GM19468 (cell line): ENCODE data around the gene CCT8.
A peak's percentile ranks its signal among the peaks of the same experiment; 100 is the strongest.

Source experiments
- ATAC-seq: cut with Tn5 transposase; IDR thresholded peaks from one replicate; pipeline ENCODE4 v1.9.1; 2021; ENCODE audit warnings: mild to moderate bottlenecking, moderate library complexity, moderate number of reproducible peaks; ENCODE audit not compliant: unreplicated experiment; ENCODE audit errors: extremely low read depth

CCT8 gene, protein sequence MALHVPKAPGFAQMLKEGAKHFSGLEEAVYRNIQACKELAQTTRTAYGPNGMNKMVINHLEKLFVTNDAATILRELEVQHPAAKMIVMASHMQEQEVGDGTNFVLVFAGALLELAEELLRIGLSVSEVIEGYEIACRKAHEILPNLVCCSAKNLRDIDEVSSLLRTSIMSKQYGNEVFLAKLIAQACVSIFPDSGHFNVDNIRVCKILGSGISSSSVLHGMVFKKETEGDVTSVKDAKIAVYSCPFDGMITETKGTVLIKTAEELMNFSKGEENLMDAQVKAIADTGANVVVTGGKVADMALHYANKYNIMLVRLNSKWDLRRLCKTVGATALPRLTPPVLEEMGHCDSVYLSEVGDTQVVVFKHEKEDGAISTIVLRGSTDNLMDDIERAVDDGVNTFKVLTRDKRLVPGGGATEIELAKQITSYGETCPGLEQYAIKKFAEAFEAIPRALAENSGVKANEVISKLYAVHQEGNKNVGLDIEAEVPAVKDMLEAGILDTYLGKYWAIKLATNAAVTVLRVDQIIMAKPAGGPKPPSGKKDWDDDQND

DNA sequence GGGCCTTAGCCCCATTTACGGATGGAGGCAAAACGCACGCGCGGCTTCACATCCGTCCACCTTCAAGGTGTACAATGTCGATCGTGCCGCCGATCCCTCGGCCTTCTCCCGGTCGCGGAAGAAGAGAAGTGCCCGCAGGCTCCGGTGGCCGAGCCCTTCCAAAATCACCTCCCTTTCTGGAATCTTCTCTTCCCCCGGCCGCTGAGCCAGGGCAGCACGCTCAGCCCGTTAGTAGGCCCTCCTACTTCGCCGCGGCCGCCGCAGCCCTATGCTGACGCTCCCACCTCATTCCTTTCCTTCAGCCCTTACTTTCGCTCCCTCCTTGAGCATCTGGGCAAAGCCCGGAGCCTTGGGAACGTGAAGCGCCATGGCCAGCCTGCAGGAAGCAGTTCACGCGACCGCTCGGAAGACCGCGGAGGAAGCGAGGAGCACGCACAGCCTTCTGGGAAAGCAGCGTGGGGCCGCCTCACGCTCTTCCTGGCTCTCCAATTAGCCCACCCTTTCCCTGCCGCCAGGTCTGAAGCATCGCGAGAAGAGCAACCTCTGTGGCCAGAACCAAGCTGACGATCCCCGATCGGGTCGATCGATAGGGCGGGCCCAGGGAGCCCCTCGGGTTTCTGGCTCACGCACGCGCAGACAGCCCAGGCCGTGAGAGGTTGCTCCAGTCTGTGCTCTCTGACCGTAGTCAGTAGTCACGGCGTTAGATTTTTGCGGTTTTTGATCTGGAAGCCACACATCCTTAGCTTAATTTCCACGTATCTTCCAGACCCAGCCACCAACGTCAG lies at the start of gene CCT8:
Gene CCT8 (minus strand): TSS at position 427 of the 785 bp plus-strand sequence. CDS start 58 bp downstream, at position 369.
- peak; percentile 96 for ATAC-seq

DNA sequence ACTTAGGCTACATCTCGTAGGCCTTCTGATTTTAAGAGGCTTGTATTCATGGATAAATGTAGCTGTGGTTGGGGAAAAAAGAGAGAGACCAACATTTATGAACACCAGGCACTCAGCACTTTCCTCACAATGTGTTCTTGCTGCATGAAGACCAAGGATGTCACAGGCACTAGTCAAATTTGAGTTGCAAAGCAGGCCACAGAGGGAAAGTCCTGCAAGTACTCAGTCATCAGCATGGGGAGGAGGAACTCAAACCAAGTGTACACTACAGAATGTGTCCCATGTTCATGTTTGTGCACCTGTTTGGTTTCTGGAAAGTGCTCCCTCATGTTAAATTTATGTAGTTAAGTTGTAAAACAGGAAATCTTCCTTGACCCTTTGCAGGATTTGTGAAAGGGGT lies 48.3 kb upstream of the CCT8 start:
- peak; percentile 29 for ATAC-seq

DNA sequence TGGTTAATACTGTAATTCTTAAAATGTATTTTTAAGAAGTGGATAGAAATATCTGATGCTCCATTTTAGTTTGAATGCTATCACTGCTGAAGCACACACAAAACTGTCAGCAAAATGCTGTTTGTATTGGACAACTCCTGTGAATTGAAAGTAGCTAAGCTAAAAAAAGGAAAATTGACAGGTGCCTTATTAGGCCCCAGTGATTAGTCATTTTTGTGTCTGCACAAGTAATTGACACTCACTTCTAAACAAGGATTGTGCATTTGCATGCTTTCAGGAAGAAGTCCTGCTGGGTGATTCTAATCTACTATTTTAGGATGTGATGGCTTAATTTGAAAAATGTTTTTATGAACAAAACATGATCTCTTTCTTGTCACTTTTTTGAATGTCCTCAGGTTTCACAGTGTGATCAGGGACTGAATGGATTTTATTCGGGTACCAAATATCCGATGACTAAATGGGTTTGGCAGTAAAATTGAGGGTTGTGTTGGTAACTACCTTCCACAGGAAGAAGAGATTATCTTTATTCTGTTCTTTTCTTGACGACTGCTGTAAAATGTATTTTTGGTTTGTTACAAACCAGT lies 44.0 kb upstream of the CCT8 start:
- ATAC-seq: peak; percentile 38

DNA sequence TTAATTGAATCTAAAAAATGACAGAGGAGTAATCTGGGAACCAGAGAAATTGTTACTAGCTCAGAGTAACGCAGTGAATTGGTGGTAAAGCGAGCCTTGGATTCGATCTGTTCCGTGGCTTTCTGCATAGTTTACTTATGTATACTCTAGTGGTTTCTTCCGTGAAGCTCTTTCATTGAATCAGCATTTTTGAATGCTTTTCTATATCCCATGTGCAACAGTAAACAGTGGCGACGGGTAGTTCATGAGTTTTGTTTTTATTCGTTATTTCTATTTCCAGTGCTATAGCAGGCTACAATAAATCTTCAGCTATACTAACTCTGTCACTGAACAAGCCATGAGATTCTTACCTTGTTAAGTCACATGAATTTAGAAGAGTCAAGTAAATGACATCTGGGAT lies 42.5 kb upstream of the CCT8 start:
- ATAC-seq: no peak

DNA sequence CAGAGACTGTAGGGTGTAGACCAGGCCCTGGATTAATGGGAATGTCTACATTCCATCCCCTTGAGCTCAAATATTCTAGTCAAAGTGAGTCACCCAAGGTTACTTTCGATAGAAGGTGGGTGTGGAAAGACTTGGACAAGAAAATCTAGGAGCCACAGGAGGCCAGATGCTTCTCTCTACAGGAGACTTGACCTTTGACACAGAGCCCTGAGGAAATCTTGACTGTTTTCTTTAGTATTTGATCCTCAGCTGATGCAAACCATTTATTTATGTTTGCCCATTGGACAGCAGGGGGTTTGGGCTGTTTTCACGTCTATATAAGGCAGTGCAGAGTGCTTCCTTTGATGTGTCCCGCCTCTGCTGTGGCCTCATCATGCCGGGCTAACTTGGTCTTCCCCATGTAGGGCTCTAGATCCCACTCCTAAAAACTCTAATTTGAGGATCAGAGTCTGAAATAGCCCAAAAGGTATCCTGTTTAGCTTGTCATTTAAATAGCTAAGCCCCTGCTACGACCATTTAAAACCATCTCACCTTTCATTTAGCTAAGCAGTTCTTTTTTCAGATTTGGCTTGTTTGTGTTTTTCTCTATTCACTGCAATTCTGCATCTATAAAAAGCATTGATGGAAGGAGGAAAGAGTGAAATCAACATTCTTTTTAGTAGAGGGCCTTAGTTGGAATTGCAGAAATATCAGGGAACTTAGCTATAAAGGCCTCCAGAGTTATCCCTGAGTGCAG lies 41.5 kb upstream of the CCT8 start:
- no peak for ATAC-seq

DNA sequence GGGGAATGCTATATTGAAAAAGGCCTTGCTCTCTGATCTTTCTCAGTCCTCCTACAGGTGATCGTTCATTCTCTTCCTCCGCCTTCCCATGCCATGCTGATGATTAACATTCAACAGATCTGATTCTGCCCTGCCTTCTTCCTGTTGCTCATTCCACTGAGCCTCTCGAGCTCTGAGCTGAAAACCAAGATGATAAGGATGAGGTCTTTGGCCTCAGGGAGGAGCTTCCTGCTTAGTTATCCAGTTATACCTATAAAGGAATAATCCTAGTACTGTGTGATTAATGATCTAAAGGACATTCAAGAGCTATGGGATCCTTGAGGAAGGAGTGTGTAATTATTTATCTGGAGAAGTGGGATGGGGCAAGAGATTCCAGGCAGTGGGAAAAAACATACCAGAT lies 31.8 kb upstream of the CCT8 start:
- no peak for ATAC-seq

DNA sequence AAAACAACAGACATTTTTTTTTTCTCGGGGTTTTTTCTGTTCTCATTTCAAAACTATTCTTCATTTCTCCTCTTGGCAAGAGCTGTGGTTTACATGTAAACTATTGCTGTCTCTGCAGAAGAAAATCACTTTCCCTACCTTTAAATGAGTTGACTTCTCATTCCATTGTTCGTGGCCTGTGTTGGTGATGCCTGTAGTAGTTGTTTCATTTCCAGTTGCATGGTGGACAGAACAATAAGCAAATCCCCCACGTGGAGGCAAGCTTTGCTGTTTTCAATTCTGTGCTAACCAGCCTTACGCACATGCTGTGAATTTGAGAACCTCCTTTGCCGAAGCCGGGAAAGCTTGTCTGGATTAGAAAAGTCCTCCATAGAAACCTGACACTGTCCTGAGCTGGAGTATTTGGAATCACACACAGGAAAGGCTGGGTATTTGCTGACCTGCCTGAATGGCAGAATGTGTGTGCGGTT lies 30.8 kb upstream of the CCT8 start:
- no peak for ATAC-seq

DNA sequence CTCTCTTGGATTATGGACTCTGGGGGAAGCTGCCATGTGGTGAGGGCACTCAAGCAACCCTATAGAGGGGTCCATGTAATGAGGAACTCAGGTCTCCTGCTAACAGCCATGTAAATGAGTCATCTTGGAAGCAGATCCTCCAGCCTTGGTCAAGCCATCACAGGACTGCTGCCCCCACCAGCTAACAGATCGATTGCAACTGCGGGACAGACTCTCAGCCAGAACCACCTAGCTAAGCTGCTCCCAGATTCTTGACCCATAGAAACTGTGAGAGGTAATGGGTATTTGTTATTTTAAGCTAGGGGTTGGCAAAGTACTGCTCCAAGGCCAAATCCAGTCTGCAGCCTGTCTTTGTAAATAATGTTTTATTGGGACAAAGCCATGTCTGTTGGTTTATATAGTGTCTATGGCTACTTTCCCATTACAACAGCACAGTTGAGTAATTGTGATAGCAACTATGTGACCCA lies 29.4 kb upstream of the CCT8 start:
- ATAC-seq: no peak

DNA sequence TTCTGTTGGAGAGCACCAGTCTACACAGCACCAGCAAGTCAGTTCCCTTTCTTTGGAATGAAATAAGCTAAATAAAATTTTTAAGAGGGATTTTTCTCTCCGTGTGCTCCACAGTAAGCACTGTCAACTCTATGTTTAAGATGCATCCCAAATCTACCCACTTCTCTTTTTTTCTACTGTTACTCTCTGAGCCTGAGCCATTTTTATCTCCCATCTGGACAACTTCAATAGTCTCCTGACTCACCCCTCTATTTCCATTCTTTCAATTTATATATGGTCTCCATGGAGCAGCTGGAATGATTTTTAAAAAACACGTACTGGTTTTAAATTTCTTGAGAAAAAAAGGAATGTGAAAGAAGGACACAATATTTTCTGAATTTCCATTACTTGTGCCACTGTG lies 24.7 kb upstream of the CCT8 start:
- no peak for ATAC-seq

DNA sequence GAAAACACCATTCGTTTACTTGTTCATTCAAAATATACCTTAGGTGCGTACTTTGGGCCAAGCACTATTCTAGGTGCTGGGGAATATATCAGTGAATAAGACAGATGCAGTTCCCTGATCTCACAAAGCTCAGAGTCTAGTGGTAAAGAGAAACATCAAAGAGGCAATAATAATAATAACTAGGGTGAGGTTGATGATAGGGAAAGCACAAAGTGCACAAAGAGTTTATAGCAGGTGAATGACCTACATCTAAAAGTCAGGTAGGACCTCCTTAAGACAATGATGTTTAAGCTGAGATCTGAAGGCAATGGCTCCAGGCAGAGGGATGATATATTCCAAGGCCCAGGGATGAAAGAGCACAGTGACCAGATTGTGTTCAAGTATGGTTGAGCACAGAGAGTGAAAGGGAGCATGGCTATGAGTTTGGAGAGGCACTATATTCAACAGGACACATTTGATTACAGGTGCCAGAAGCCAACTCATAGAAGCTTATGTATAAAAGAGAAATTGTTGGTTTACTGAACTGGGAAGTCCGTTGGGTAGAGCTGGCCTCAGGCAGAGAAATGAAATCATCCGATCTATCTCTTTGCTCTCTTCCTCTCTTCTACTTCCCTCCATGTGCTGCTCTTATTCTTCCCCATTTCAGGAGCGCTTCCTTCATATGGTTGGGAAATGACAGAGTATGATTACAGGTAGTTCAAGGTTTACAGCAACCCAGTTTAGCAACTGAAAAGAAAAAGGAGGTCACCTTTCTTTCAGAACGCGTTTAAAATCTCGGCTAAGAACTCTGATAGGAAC lies 23.0 kb upstream of the CCT8 start:
- no peak for ATAC-seq

DNA sequence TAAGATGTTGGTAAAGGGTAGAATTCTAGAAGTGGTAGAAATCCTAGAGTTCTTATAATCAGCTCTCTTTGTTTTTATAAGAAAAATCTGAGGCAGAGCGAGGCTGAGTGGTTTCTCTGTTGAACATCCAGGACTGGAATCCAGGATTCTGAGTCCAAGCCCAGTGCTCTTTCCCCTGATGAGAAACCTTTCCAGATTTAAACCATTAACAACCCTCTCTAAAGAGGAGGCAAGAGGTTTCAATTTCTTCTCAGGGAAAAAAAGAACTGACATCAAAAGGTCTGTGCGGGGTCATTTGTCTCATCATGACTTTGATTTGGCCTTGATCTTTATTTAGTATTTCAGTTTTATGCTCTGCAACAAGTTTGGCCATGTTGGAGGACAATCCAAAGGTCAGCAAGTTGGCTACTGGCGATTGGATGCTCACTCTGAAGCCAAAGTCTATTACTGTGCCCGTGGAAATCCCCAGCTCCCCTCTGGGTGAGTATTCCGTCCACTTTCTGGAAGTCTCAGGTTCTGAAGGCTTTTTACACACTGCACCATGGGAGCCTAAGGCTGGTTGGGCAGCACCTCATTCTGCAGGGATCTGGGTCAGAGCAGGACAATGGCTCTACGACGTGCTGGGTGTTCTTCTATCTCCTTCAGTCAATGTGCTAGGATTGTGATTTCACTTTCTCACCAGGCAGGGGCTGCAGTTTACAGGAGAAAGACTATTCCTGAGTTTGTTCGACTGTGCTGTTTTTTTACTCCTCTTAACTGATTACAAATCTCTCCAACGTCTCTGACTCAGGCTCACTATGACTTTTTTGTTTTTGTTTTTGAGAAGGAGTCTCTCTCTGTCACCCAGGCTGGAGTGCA lies 18.9 kb upstream of the CCT8 start:
- ATAC-seq: no peak

DNA sequence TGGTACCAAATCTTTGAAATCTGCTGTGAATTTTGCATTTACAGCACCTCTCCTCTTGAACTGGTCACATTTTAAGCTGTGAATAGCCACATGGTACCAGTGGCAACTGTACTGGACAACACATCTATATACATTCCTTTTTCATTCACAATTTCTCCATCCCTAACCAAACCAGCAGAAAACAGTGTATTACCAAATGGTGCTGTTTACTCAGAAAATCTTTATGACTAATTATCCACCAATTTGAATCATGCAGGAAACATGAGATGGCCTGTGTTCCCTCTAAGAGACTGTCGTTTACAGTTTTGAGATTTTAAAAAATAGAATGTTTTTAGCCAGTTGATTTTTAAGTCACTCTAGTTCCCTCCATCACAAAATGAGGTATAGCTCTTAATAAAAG lies 17.6 kb upstream of the CCT8 start:
- no peak for ATAC-seq

DNA sequence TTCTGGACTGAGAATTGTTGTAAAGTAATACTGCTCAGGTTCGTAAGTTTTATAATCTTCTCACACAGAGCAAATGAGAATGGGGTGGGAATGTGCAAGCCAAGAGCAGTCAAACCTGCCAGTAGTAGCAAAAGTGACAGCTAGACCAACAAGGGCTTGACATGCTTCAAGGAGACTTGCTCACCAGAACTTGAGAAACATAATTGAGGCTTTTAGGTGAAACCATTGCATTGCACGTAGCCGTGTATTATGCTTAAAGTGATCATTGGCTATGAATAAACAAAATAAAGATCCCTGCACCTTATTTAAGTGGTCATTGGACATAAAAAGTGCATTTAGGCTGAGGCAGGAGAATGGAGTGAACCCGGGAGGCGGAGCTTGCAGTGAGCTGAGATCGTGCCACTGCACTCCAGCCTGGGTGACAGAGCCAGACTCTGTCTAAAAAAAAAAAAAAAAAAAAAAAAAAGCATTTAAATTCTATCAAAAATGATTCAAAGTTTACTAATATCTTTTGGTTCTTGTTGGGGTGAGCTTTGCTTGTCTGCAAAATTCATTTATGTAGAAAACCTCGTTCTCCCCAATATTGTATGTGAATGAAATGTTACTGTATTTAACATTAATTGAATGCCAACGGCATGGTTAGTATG lies 11.8 kb upstream of the CCT8 start:
- no peak for ATAC-seq

DNA sequence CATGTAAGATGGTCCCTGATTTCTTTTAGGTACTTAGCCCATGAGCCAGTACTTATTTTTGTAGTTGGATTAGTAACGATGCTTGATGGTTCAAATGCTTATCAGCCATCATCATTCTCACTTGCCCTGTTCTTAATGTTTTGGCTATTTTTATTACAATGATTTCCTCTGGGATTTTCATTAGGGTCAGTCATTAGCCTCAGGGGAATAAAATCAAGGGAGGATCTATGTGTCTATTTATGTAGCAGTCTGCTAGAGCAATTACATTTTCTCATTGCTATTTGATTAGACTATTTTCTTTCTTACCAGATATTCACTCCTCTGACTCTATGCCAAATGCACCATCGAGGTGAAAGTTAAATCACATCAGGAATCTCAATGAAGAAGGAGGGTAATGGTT lies 10.9 kb upstream of the CCT8 start:
- ATAC-seq: no peak

DNA sequence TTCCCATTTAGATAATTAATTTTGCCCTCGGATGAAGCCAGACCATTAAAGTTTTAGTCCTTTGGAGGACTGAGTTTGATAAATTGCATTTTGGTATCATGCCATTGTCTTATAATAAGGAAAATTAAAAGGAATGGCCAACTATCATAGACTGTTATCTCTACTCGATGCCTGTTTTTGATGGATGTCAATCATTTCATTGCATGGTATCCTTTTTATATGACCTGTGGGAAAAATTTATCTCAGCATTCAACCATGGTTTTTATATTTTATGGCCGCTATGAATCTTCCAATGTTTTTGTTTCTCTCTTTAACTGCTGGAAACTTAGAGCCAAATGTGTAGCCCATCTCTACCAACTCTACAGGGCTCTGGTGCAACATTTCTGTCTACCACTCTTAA lies 9.9 kb upstream of the CCT8 start:
- no peak for ATAC-seq

DNA sequence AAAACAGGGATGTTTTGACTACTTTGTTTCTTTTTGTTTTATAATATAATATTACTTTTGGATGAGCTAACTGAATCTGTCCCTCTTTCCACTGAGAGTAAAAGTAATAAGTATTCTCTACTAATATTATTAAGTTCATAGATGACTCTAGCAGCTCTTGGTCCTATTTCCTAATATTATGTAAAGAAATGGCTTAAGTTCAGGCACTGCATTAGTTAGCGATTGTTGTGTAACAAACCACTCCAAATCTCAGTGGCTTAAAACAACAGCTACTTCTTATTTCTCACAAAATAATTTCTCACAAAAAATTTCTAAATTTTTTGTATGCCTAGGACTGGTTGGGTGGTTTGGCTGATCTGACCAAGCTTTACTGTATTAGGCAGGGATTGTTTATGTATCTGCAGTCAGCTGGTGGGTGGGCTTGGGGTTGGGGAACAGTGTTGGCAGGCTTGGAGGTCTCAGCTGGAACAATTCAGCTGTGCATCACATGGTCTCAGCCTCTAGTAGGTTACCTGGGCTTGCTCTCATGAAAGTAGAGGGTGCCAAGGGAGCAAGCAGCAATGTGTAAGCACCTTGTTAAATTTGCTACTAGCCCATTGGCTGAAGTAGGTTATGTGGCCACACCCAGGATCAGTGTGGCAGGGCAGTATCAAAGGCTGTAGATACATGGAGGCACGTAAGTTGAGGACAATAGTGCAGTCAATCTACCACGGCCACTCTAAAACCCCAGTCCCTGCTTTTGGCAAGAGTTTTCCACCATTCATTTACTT lies 8.8 kb upstream of the CCT8 start:
- ATAC-seq: no peak

DNA sequence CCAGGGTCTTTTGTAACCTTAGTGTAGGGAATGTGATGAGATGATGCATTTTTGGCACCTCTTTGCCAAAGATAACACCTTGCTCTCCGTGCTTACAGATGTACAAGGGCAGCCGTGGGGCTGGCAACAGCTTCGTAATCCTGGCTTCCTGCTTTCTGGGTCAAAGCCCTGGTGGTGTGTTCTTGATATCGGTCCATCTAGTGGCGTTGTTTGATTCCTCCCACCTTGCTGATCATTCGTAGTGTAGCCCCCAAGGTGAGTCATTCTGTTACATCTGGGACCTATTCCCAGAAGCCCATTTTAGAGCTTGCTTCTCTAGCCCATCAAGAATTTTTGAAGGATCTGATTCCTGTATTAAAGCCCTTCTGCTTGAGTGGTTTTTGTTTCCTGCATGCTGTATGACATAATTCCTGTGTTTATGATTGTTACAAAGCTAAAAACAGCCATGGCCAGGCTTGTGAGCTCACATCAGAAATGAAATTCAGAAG lies 7.0 kb upstream of the CCT8 start:
- ATAC-seq: no peak
